ENCODE measurements around the gene HLA-DMA. TPM values are rescaled to one million over a fixed set of nuclear protein-coding genes. Genes with fewer than 3 reads are reported as not detected.

The HLA-DMA gene
- total and polyA plus RNA-seq, 2 of the 13 experiments (the other 11 are each of a cell fraction or from before 2014, with no cell fraction given): 0.70 to 0.71 TPM

GRCh38 chr6:32970413-32971241, 17.7 kb upstream of the HLA-DMA start (continued):
- TF ChIP-seq SIN3A (IDR thresholded peaks at IDR 0.05; ENCODE audit: borderline replicate concordance, low read depth, low read length): no peak
- no peak for TF ChIP-seq ZUFSP (CRISPR knock-in tag; IDR thresholded peaks at IDR 0.05; ENCODE audit: borderline replicate concordance)
- peak; percentile 51; the same call in 1 of the 2 replicates for TF ChIP-seq ZNF564 (CRISPR knock-in tag; IDR thresholded peaks at IDR 0.05)
- TF ChIP-seq TFAP4 (IDR thresholded peaks at IDR 0.05; ENCODE audit: borderline replicate concordance, low read depth): no peak; the same call in 1 of the 2 replicates
- TF ChIP-seq SOX5 (CRISPR knock-in tag; IDR thresholded peaks at IDR 0.05; ENCODE audit: borderline replicate concordance): no peak
- TF ChIP-seq RBFOX2 (IDR thresholded peaks at IDR 0.05; ENCODE audit: low read depth, low read length): peak; percentile 69
- TF ChIP-seq ONECUT2 (CRISPR knock-in tag; IDR thresholded peaks at IDR 0.05): no peak
- TF ChIP-seq ZNF280D (CRISPR knock-in tag; IDR thresholded peaks at IDR 0.05): no peak
- TF ChIP-seq MAFF (IDR thresholded peaks at IDR 0.05; ENCODE audit: low read depth, low read length): no peak
- 0 out of 2 replicates have a peak, but pooled peaks have one; percentile 0 for TF ChIP-seq ZNF570 (CRISPR knock-in tag; IDR thresholded peaks at IDR 0.05; ENCODE audit: borderline replicate concordance)
- no peak; the same call in 1 of the 2 replicates for TF ChIP-seq HOXA3 (CRISPR knock-in tag; IDR thresholded peaks at IDR 0.05)
- no peak for TF ChIP-seq ZNF567 (CRISPR knock-in tag; IDR thresholded peaks at IDR 0.05; ENCODE audit: borderline replicate concordance)
- no peak for TF ChIP-seq CCDC6 (CRISPR knock-in tag; IDR thresholded peaks at IDR 0.05)
- 0 out of 2 replicates have a peak, but pooled peaks have one; percentile 65 for TF ChIP-seq MTF2 (CRISPR knock-in tag; IDR thresholded peaks at IDR 0.05; ENCODE audit: borderline replicate concordance)
- TF ChIP-seq SMARCE1 (IDR thresholded peaks at IDR 0.05; ENCODE audit: borderline replicate concordance): no peak
- 0 out of 2 replicates have a peak, but pooled peaks have one; percentile 7 for TF ChIP-seq MTA1 (CRISPR knock-in tag; IDR thresholded peaks at IDR 0.05; ENCODE audit: borderline replicate concordance)
- peak in 1 of 2 experiments; percentile 60; a peak in 1 of 4 replicates for TF ChIP-seq ATF4 (CRISPR knock-in tag; IDR thresholded peaks at IDR 0.05)
- TF ChIP-seq MAZ (IDR thresholded peaks at IDR 0.05; ENCODE audit: borderline replicate concordance, low read depth, low read length): peak; percentile 36
- peak; percentile 22; the same call in 1 of the 2 replicates for TF ChIP-seq MAZ (CRISPR knock-in tag; IDR thresholded peaks at IDR 0.05; ENCODE audit: low read depth)
- TF ChIP-seq TRIM24 (CRISPR knock-in tag; IDR thresholded peaks at IDR 0.05): no peak
- TF ChIP-seq ZNF546 (CRISPR knock-in tag; conservative IDR thresholded peaks at IDR 0.05): no peak
- TF ChIP-seq ZFP41 (CRISPR knock-in tag; IDR thresholded peaks at IDR 0.05; ENCODE audit: borderline replicate concordance): no peak
- TF ChIP-seq CENPX (CRISPR knock-in tag; IDR thresholded peaks at IDR 0.05): no peak
